GM12891 (cell line): ENCODE results near the gene CLDN7.

ENCODE experiments used
- POLR2A ChIP-seq: IDR thresholded peaks from 2 replicates; pipeline ENCODE4 v1.6.1; 2011; ENCODE audit warnings: low read depth, low read length, control low read depth
- POLR2AphosphoS5 ChIP-seq: IDR thresholded peaks from 2 replicates; pipeline ENCODE4 v1.6.1; 2011; ENCODE audit warnings: low read depth, low read length, control low read depth
- SPI1 ChIP-seq: IDR thresholded peaks from 2 replicates; pipeline ENCODE4 v1.6.1; 2011; ENCODE audit warnings: low read depth, low read length, control low read depth
- TAF1 ChIP-seq: IDR thresholded peaks from 2 replicates; pipeline ENCODE4 v1.6.1; 2011; ENCODE audit warnings: low read depth, low read length, control low read depth

GRCh38 chr17:7218758-7219157, 43.5 kb downstream of the CLDN7 start:
- TF ChIP-seq POLR2A (no peak), POLR2AphosphoS5 (no peak), SPI1 (no peak), TAF1 (no peak)
